Ishikawa (cell line): ENCODE data around the gene AQR.

Experiments
- CEBPB ChIP-seq: IDR thresholded peaks from 2 replicates; pipeline ENCODE4 v1.6.1; 2012
- CREB1 ChIP-seq: IDR thresholded peaks from 2 replicates; pipeline ENCODE4 v1.6.1; 2012; ENCODE audit warnings: low read depth
- EGR1 ChIP-seq: IDR thresholded peaks from 2 replicates; pipeline ENCODE4 v1.6.1; 2012
- EP300 ChIP-seq: IDR thresholded peaks from 2 replicates; pipeline ENCODE4 v1.6.1; 2012; ENCODE audit warnings: borderline replicate concordance
- FOXM1 ChIP-seq: IDR thresholded peaks from 2 replicates; pipeline ENCODE4 v1.6.1; 2012; ENCODE audit warnings: low read depth, borderline replicate concordance
- NFIC ChIP-seq: IDR thresholded peaks from 2 replicates; pipeline ENCODE4 v1.6.1; 2012
- RAD21 ChIP-seq: IDR thresholded peaks from 2 replicates; pipeline ENCODE4 v1.6.1; 2012; ENCODE audit warnings: low read depth
- TAF1 ChIP-seq: IDR thresholded peaks from 2 replicates; pipeline ENCODE4 v1.6.1; 2012; ENCODE audit warnings: low read depth, mild to moderate bottlenecking
- TCF12 ChIP-seq: IDR thresholded peaks from 2 replicates; pipeline ENCODE4 v1.6.1; 2012; ENCODE audit warnings: low read depth
- TEAD4 ChIP-seq: IDR thresholded peaks from 2 replicates; pipeline ENCODE4 v1.6.1; 2012
- YY1 ChIP-seq: IDR thresholded peaks from 2 replicates; pipeline ENCODE4 v1.6.1; 2012; ENCODE audit warnings: low read depth
- ZBTB7A ChIP-seq: IDR thresholded peaks from 2 replicates; pipeline ENCODE4 v1.6.1; 2012; ENCODE audit warnings: low read depth
- TF ChIP-seq, protein P1 (sequence below): IDR thresholded peaks from 2 replicates; pipeline ENCODE4 v1.6.1; 2012; ENCODE audit warnings: low read depth, mild to moderate bottlenecking
- TF ChIP-seq, protein P2 (sequence below): IDR thresholded peaks from 2 replicates; pipeline ENCODE4 v1.6.1; 2012
- TF ChIP-seq, protein P3 (sequence below): IDR thresholded peaks from 2 replicates; pipeline ENCODE4 v1.6.1; 2012

The AQR gene

DNA sequence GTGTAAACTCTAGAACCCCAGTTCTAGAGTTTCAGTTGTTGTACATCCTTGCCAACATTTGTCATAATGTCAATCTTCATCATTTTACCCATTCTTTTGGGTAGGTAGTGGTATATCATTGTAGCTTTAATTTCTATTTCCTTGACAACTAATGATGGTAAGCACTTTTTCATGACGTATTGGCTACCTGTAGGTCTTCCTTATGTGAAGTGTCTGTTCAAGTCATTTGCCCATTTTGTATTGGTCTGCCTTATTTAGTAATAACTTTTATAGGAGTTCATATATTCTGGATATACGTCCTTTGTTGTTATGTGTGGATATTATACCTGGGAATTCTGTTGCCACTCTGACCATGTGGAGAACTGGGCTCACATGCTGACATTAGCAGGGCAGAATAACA, 100.4 kb downstream of the AQR start:
- no peak for TF ChIP-seq TCF12
- no peak for TF ChIP-seq CREB1
- no peak for TF ChIP-seq CEBPB
- TF ChIP-seq, protein P1, sequence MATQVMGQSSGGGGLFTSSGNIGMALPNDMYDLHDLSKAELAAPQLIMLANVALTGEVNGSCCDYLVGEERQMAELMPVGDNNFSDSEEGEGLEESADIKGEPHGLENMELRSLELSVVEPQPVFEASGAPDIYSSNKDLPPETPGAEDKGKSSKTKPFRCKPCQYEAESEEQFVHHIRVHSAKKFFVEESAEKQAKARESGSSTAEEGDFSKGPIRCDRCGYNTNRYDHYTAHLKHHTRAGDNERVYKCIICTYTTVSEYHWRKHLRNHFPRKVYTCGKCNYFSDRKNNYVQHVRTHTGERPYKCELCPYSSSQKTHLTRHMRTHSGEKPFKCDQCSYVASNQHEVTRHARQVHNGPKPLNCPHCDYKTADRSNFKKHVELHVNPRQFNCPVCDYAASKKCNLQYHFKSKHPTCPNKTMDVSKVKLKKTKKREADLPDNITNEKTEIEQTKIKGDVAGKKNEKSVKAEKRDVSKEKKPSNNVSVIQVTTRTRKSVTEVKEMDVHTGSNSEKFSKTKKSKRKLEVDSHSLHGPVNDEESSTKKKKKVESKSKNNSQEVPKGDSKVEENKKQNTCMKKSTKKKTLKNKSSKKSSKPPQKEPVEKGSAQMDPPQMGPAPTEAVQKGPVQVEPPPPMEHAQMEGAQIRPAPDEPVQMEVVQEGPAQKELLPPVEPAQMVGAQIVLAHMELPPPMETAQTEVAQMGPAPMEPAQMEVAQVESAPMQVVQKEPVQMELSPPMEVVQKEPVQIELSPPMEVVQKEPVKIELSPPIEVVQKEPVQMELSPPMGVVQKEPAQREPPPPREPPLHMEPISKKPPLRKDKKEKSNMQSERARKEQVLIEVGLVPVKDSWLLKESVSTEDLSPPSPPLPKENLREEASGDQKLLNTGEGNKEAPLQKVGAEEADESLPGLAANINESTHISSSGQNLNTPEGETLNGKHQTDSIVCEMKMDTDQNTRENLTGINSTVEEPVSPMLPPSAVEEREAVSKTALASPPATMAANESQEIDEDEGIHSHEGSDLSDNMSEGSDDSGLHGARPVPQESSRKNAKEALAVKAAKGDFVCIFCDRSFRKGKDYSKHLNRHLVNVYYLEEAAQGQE, result no peak
- TF ChIP-seq, protein P2, sequence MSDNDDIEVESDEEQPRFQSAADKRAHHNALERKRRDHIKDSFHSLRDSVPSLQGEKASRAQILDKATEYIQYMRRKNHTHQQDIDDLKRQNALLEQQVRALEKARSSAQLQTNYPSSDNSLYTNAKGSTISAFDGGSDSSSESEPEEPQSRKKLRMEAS, result no peak
- no peak for TF ChIP-seq EGR1

DNA sequence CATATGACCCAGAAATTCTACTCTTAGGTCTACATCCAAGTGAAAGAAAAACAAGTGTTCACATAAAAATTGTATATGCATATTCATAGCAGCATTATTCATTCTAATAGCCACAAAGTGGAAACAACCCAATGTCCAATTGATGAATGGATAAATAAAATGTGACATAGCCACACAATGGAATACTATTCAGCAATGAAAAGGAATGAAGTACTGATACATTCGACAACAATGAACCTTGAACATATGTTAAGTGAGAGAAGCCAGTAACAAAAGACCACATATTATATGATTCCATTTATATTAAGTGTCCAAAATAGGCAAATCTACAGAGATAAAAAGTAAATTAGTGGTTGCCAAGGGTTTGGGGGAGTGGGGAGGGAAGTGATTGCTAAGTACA, 104.0 kb downstream of the AQR start:
- TF ChIP-seq NFIC (no peak), ZBTB7A (no peak), TCF12 (no peak), FOXM1 (no peak), EP300 (no peak), CREB1 (no peak), RAD21 (no peak), TAF1 (no peak), TEAD4 (no peak), CEBPB (no peak), EGR1 (no peak), YY1 (no peak)
- TF ChIP-seq, protein P2, result no peak
- TF ChIP-seq, protein P1, result no peak
- TF ChIP-seq, protein P3, sequence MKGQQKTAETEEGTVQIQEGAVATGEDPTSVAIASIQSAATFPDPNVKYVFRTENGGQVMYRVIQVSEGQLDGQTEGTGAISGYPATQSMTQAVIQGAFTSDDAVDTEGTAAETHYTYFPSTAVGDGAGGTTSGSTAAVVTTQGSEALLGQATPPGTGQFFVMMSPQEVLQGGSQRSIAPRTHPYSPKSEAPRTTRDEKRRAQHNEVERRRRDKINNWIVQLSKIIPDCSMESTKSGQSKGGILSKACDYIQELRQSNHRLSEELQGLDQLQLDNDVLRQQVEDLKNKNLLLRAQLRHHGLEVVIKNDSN, result no peak

DNA sequence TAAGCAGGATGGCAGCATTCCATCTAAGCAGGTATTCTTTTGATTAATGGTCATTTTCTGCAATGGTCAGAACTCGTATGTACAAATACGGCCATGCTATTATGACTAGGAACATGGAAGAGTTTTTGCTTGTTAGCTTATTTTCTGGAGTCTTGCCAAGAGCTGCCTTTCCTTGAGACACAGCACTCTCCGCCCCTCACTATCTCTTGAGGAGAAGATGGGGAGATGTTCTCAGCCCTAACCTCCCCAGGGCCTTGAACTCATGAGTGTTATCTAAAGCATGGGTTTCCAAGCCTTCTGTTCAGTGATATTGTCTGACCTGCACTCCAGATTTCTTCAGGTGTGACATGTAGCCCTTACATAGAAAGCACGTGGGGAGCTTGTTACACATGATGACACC, 108.3 kb downstream of the AQR start:
- TF ChIP-seq NFIC (no peak), FOXM1 (no peak), EP300 (no peak), TAF1 (no peak), TCF12 (no peak), CREB1 (no peak), EGR1 (no peak), TEAD4 (no peak), CEBPB (no peak), RAD21 (no peak), YY1 (no peak), ZBTB7A (no peak)
- TF ChIP-seq, protein P3, result no peak
- TF ChIP-seq, protein P1, result no peak
- TF ChIP-seq, protein P2, result no peak

DNA sequence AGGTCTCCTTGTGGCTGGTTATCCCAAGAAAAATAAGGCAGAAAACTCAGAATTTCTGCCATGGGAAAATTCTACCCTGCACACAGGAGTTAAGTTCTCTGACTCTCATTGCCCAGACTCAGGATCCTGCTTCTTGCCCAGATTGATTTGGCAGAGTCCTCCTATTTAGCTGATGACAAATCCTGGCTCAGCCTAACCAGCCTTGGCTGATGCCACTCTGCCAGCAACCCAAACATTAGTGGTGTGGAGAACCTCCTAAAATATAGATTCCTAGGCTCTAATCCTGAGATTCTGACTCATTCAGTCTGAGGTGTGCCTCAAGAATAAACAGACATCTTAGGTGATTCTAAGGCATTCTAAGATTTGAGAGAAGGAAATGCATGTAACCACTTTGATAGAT, 113.6 kb downstream of the AQR start:
- TF ChIP-seq, protein P2, result no peak
- TF ChIP-seq RAD21, result no peak
- TF ChIP-seq TAF1, result no peak
- TF ChIP-seq YY1, result no peak
- TF ChIP-seq TCF12, result no peak
